ENCODE measurements around the gene BCL7A. TPM values are rescaled to one million over a fixed set of nuclear protein-coding genes. Genes with fewer than 3 reads are reported as not detected.

BCL7A gene
- total and polyA plus RNA-seq, 2 experiments from 2014 or later: 12.7 to 14.9 TPM

- H3K4me3 ChIP-seq: peak overlapping the region; percentile 72
- no peak overlapping the region for H3K27ac Mint-ChIP-seq
- H3K79me2 ChIP-seq (replicated peaks; ENCODE audit: insufficient read depth): peaks cover 42% of the 10 kb centered on the region
These were observed 58.7 kb downstream of the BCL7A start for GRCh38 chr12:122080149-122081082.

More at GRCh38 chr12:122080149-122081082, 58.7 kb downstream of the BCL7A start:
- peaks cover 26% of the 10 kb centered on the region; the same call in 1 of the 2 replicates for H3K4me1 ChIP-seq (ENCODE audit: insufficient read depth)
- no peak overlapping the region for H3K27ac ChIP-seq (ENCODE audit: low read depth)
- no peak for TF ChIP-seq EZH2phosphoT487 (IDR thresholded peaks at IDR 0.05; ENCODE audit: unreplicated experiment)
- no peak for TF ChIP-seq POLR2AphosphoS5 (IDR thresholded peaks at IDR 0.05; ENCODE audit: low read depth)
- no peak for TF ChIP-seq ZNF114 (CRISPR knock-in tag; IDR thresholded peaks at IDR 0.05)
- TF ChIP-seq ETS1 (IDR thresholded peaks at IDR 0.05): no peak
- no peak for TF ChIP-seq EZH2 (IDR thresholded peaks at IDR 0.05; ENCODE audit: low read depth, unreplicated experiment)
- TF ChIP-seq ZNF331 (CRISPR knock-in tag; IDR thresholded peaks at IDR 0.05; ENCODE audit: low read depth): no peak
- TF ChIP-seq, protein P1, sequence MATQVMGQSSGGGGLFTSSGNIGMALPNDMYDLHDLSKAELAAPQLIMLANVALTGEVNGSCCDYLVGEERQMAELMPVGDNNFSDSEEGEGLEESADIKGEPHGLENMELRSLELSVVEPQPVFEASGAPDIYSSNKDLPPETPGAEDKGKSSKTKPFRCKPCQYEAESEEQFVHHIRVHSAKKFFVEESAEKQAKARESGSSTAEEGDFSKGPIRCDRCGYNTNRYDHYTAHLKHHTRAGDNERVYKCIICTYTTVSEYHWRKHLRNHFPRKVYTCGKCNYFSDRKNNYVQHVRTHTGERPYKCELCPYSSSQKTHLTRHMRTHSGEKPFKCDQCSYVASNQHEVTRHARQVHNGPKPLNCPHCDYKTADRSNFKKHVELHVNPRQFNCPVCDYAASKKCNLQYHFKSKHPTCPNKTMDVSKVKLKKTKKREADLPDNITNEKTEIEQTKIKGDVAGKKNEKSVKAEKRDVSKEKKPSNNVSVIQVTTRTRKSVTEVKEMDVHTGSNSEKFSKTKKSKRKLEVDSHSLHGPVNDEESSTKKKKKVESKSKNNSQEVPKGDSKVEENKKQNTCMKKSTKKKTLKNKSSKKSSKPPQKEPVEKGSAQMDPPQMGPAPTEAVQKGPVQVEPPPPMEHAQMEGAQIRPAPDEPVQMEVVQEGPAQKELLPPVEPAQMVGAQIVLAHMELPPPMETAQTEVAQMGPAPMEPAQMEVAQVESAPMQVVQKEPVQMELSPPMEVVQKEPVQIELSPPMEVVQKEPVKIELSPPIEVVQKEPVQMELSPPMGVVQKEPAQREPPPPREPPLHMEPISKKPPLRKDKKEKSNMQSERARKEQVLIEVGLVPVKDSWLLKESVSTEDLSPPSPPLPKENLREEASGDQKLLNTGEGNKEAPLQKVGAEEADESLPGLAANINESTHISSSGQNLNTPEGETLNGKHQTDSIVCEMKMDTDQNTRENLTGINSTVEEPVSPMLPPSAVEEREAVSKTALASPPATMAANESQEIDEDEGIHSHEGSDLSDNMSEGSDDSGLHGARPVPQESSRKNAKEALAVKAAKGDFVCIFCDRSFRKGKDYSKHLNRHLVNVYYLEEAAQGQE (IDR thresholded peaks at IDR 0.05; ENCODE audit: unreplicated experiment): no peak
- no peak for TF ChIP-seq NANOG (IDR thresholded peaks at IDR 0.05; ENCODE audit: borderline replicate concordance)
- TF ChIP-seq, protein P2, sequence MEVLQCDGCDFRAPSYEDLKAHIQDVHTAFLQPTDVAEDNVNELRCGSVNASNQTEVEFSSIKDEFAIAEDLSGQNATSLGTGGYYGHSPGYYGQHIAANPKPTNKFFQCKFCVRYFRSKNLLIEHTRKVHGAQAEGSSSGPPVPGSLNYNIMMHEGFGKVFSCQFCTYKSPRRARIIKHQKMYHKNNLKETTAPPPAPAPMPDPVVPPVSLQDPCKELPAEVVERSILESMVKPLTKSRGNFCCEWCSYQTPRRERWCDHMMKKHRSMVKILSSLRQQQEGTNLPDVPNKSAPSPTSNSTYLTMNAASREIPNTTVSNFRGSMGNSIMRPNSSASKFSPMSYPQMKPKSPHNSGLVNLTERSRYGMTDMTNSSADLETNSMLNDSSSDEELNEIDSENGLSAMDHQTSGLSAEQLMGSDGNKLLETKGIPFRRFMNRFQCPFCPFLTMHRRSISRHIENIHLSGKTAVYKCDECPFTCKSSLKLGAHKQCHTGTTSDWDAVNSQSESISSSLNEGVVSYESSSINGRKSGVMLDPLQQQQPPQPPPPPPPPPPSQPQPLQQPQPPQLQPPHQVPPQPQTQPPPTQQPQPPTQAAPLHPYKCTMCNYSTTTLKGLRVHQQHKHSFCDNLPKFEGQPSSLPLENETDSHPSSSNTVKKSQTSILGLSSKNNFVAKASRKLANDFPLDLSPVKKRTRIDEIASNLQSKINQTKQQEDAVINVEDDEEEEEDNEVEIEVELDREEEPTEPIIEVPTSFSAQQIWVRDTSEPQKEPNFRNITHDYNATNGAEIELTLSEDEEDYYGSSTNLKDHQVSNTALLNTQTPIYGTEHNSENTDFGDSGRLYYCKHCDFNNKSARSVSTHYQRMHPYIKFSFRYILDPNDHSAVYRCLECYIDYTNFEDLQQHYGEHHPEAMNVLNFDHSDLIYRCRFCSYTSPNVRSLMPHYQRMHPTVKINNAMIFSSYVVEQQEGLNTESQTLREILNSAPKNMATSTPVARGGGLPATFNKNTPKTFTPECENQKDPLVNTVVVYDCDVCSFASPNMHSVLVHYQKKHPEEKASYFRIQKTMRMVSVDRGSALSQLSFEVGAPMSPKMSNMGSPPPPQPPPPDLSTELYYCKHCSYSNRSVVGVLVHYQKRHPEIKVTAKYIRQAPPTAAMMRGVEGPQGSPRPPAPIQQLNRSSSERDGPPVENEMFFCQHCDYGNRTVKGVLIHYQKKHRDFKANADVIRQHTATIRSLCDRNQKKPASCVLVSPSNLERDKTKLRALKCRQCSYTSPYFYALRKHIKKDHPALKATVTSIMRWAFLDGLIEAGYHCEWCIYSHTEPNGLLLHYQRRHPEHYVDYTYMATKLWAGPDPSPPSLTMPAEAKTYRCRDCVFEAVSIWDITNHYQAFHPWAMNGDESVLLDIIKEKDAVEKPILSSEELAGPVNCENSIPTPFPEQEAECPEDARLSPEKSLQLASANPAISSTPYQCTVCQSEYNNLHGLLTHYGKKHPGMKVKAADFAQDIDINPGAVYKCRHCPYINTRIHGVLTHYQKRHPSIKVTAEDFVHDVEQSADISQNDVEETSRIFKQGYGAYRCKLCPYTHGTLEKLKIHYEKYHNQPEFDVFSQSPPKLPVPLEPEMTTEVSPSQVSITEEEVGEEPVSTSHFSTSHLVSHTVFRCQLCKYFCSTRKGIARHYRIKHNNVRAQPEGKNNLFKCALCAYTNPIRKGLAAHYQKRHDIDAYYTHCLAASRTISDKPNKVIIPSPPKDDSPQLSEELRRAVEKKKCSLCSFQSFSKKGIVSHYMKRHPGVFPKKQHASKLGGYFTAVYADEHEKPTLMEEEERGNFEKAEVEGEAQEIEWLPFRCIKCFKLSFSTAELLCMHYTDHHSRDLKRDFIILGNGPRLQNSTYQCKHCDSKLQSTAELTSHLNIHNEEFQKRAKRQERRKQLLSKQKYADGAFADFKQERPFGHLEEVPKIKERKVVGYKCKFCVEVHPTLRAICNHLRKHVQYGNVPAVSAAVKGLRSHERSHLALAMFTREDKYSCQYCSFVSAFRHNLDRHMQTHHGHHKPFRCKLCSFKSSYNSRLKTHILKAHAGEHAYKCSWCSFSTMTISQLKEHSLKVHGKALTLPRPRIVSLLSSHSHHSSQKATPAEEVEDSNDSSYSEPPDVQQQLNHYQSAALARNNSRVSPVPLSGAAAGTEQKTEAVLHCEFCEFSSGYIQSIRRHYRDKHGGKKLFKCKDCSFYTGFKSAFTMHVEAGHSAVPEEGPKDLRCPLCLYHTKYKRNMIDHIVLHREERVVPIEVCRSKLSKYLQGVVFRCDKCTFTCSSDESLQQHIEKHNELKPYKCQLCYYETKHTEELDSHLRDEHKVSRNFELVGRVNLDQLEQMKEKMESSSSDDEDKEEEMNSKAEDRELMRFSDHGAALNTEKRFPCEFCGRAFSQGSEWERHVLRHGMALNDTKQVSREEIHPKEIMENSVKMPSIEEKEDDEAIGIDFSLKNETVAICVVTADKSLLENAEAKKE (CRISPR knock-in tag; IDR thresholded peaks at IDR 0.05): no peak
- no peak for TF ChIP-seq JUNB (IDR thresholded peaks at IDR 0.05; ENCODE audit: unreplicated experiment)
- TF ChIP-seq CTCF (conservative IDR thresholded peaks at IDR 0.05; ENCODE audit: low read depth in 2 of 2): no peak
- no peak for TF ChIP-seq STAT1 (IDR thresholded peaks at IDR 0.05; ENCODE audit: unreplicated experiment)
- Mint-ChIP-seq H3K4me3 (peak overlapping the region; percentile 83), H3K9me3 (no peaks in the 10 kb centered on the region; the same call in 2 of the 3 replicates), H3K27me3 (ENCODE audit: insufficient read depth, low read depth, poor library complexity) (peaks cover 19% of the 10 kb centered on the region), H3K36me3 (ENCODE audit: low read depth) (peaks cover under 1% of the 10 kb centered on the region; the same call in 1 of the 3 replicates), H3K4me1 (peaks cover 25% of the 10 kb centered on the region)
- H3K9me2 ChIP-seq (ENCODE audit: insufficient read depth): no peaks in the 10 kb centered on the region
- H3K4me2 ChIP-seq: peak overlapping the region; percentile 82
- H3F3A ChIP-seq (replicated peaks; ENCODE audit: low read depth): 0 out of 2 replicates have a peak, but pooled peaks cover 3% of the 10 kb centered on the region
- ATAC-seq (peak; percentile 8), DNase-seq (ENCODE audit: low spot score) (peak; percentile 63)
- no peaks in the 10 kb centered on the region for H3K36me3 ChIP-seq (ENCODE audit: insufficient read depth)
- peaks cover 21% of the 10 kb centered on the region for H3K27me3 ChIP-seq (ENCODE audit: insufficient read depth)
- H2AFZ ChIP-seq: no peak overlapping the region
- peaks cover 17% of the 10 kb centered on the region; the same call in 1 of the 2 replicates for H4K20me1 ChIP-seq (replicated peaks; ENCODE audit: insufficient read depth)
